Fibroblast of skin of scalp (primary cell): ENCODE results near the gene FHOD1.
A peak's percentile ranks its signal among the peaks of the same experiment; 100 is the strongest.

Experiments used
- DNase-seq: peaks from one replicate; pipeline ENCODE4 v3.0.0-alpha.2; 2013

FHOD1 gene

GRCh38 chr16:67188798-67189197 is 58.5 kb downstream of the FHOD1 start:
- DNase-seq: no peak

GRCh38 chr16:67188323-67188722 is 59.0 kb downstream of the FHOD1 start:
- no peak for DNase-seq

- no peak for DNase-seq
These were observed 59.9 kb downstream of the FHOD1 start for GRCh38 chr16:67187175-67187890.

- no peak for DNase-seq
These were observed 60.7 kb downstream of the FHOD1 start for GRCh38 chr16:67186550-67186950.

GRCh38 chr16:67185651-67186134 is 61.6 kb downstream of the FHOD1 start:
- no peak for DNase-seq

- peak; percentile 86 for DNase-seq
These were observed 62.2 kb downstream of the FHOD1 start for GRCh38 chr16:67184995-67185650.

- no peak for DNase-seq
These were observed 62.8 kb downstream of the FHOD1 start for GRCh38 chr16:67184453-67184994.

GRCh38 chr16:67183627-67184452 is 63.4 kb downstream of the FHOD1 start, which contains the start of gene MATCAP1:
Gene MATCAP1, minus strand, starts transcription at chr16:67183963. Its CDS starts 3,353 bp downstream, at chr16:67180610.
- peak; percentile 98 for DNase-seq

GRCh38 chr16:67183284-67183626 is 64.0 kb downstream of the FHOD1 start:
- DNase-seq: no peak

GRCh38 chr16:67182288-67182687 is 65.0 kb downstream of the FHOD1 start:
- DNase-seq: no peak

GRCh38 chr16:67181346-67181745 is 65.9 kb downstream of the FHOD1 start:
- peak; percentile 74 for DNase-seq

- DNase-seq: no peak
These were observed 67.1 kb downstream of the FHOD1 start for GRCh38 chr16:67180166-67180565.

- DNase-seq: no peak
These were observed 67.7 kb downstream of the FHOD1 start for GRCh38 chr16:67179421-67180080.
